H1 (cell line): ENCODE results near the gene FAR2. TPM values are rescaled to one million over a fixed set of nuclear protein-coding genes. Genes with fewer than 3 reads are reported as not detected.

Experiments used
- EGR1 ChIP-seq: IDR thresholded peaks from 2 replicates; pipeline ENCODE4 v1.6.1; 2011; ENCODE audit warnings: low read depth, low read length, borderline replicate concordance
- KDM1A ChIP-seq: fragments of 200-600, 300-600 bp; sonication (generic); IDR thresholded peaks from 2 replicates; pipeline ENCODE4 v1.7.1; 2016; ENCODE audit warnings: mild to moderate bottlenecking, low read length, borderline replicate concordance
- RAD21 ChIP-seq, 2 experiments: IDR thresholded peaks in 1 of 2; conservative IDR thresholded peaks in 1 of 2; 2 replicates each; pipeline ENCODE4 v1.6.1; 2011; ENCODE audit warnings: low read depth in 2 of 2, low read length in 2 of 2, improper control_type of control experiment in 1 of 2, inconsistent platforms in 1 of 2, mild to moderate bottlenecking in 1 of 2, moderate library complexity in 1 of 2
- RFX5 ChIP-seq: IDR thresholded peaks from 2 replicates; pipeline ENCODE4 v1.6.1; 2011; ENCODE audit warnings: low read depth, low read length, improper control_type of control experiment, borderline replicate concordance
- SP4 ChIP-seq: IDR thresholded peaks from 2 replicates; pipeline ENCODE4 v1.6.1; 2012; ENCODE audit warnings: low read length, inconsistent platforms
- ZNF274 ChIP-seq: IDR thresholded peaks from 2 replicates; pipeline ENCODE4 v1.7.0; 2012; ENCODE audit warnings: low read length, borderline replicate concordance; ENCODE audit errors: extremely low read depth
- polyA plus RNA-seq, 7 experiments: library from polyadenylated mRNA; depleted of rRNA in 3 of 7; stranded (reverse) in 5 of 7; unstranded in 2 of 7; fragments of >200 nt in 5 of 7; fragments of 200-250 nt in 2 of 7; gene quantifications; 1 replicate in 5 of 7; 2 replicates in 1 of 7; 4 replicates in 1 of 7; pipeline versions ENCODE4 v1.2.1 to v1.2.3, GENCODE V29; 2011 to 2013; ENCODE audit warnings: missing spikeins in 2 of 7, mixed read lengths in 2 of 7
- total RNA-seq: library from RNA; stranded (reverse); fragmentation: NEBNext Ultra II Directional; extraction: Animal tissue kit (Norgen Biotek cat#: 25700); gene quantifications from 2 replicates; pipeline ENCODE4 v1.2.1, GENCODE V29; 2021
- TF ChIP-seq, protein P1 (sequence below), 3 experiments: IDR thresholded peaks; 1 replicate in 2 of 3; 2 replicates in 1 of 3; pipeline versions ENCODE4 v1.5.1 to v1.6.1; 2011; ENCODE audit warnings: low read length in 3 of 3, mild to moderate bottlenecking in 3 of 3, inconsistent platforms in 2 of 3, low read depth in 1 of 3, moderate library complexity in 1 of 3; ENCODE audit not compliant: insufficient read depth in 1 of 3; ENCODE audit errors: control extremely low read depth in 1 of 3

FAR2 gene
- total and polyA plus RNA-seq, 2 of the 8 experiments (the other 6 are each of a cell fraction or from before 2014, with no cell fraction given), result 24.0 to 24.1 TPM

DNA sequence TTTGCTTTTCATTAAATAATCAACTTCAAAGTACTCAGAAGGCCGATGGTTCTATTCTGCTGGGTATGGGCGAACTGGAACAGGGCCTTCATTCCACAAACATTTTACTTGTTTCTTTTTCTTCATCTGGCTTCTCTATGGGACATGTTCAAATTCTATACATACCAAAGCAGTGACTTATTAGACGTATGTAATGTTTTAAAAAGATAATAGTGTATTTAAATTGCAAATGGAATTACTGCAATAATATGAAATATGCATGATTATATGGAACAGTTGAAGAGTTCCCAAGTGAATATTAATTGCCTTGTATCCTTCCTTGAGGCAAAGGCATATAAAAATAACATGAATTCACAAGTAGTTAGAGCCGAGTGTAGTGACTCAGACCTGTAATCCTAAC is 75.5 kb downstream of the FAR2 start (continued):
- TF ChIP-seq, protein P1, sequence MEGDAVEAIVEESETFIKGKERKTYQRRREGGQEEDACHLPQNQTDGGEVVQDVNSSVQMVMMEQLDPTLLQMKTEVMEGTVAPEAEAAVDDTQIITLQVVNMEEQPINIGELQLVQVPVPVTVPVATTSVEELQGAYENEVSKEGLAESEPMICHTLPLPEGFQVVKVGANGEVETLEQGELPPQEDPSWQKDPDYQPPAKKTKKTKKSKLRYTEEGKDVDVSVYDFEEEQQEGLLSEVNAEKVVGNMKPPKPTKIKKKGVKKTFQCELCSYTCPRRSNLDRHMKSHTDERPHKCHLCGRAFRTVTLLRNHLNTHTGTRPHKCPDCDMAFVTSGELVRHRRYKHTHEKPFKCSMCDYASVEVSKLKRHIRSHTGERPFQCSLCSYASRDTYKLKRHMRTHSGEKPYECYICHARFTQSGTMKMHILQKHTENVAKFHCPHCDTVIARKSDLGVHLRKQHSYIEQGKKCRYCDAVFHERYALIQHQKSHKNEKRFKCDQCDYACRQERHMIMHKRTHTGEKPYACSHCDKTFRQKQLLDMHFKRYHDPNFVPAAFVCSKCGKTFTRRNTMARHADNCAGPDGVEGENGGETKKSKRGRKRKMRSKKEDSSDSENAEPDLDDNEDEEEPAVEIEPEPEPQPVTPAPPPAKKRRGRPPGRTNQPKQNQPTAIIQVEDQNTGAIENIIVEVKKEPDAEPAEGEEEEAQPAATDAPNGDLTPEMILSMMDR (IDR thresholded peaks at IDR 0.05; ENCODE audit: control extremely low read depth in 1 of 3, insufficient read depth in 1 of 3, low read depth in 1 of 3, low read length in 3 of 3), result no peak
- TF ChIP-seq RAD21 (IDR thresholded peaks at IDR 0.05 in 1 of 2, conservative IDR thresholded peaks at IDR 0.05 in 1 of 2; ENCODE audit: low read depth in 2 of 2, low read length in 2 of 2), result no peak
- TF ChIP-seq RFX5, result no peak
- TF ChIP-seq EGR1, result no peak
- no peak for TF ChIP-seq KDM1A
- TF ChIP-seq ZNF274, result no peak
- no peak for TF ChIP-seq SP4
- TF ChIP-seq, all 59 proteins: peak for 0
